GM12892 (cell line): Measurements from ENCODE around the gene RTN1.

Experiments
- POLR2A ChIP-seq: IDR thresholded peaks from 2 replicates; pipeline ENCODE4 v1.6.1; 2011; ENCODE audit warnings: low read depth, low read length, control low read depth
- POLR2AphosphoS5 ChIP-seq: IDR thresholded peaks from 2 replicates; pipeline ENCODE4 v1.6.1; 2011; ENCODE audit warnings: low read depth, low read length, control low read depth
- TAF1 ChIP-seq: IDR thresholded peaks from 2 replicates; pipeline ENCODE4 v1.6.1; 2011; ENCODE audit warnings: low read depth, mild to moderate bottlenecking, control low read depth, low read length, borderline replicate concordance

- TF ChIP-seq POLR2AphosphoS5 (no peak), POLR2A (no peak), TAF1 (no peak)
These were observed 303.9 kb downstream of the RTN1 start for GRCh38 chr14:59566725-59567124.
